GM06990 (cell line): Measurements from ENCODE around the gene METTL25.

Source experiments
- DNase-seq: peaks from one replicate; pipeline ENCODE4 v3.0.0-alpha.2; 2011; ENCODE audit not compliant: insufficient read length; ENCODE audit errors: extremely low read depth
- H3K27me3 ChIP-seq: replicated peaks from 2 replicates; pipeline ENCODE4 v1.6.0; 2011; ENCODE audit warnings: low read length; ENCODE audit not compliant: control insufficient read depth, insufficient read depth
- H3K36me3 ChIP-seq: 2 replicates; pipeline ENCODE4 v1.5.1; 2011; ENCODE audit warnings: low read length; ENCODE audit not compliant: control insufficient read depth, insufficient read depth
- H3K4me3 ChIP-seq: replicated peaks from 2 replicates; pipeline ENCODE4 v1.5.1; 2011; ENCODE audit warnings: low read depth, mild to moderate bottlenecking, control low read depth, low read length
- CTCF ChIP-seq: IDR thresholded peaks from 2 replicates; pipeline ENCODE4 v1.5.1; 2011; ENCODE audit warnings: low read length, control low read depth, mild to moderate bottlenecking, inconsistent platforms; ENCODE audit not compliant: insufficient read depth, poor library complexity, severe bottlenecking

The METTL25 gene

GRCh38 chr12:82407481-82407880 is 49.2 kb downstream of the METTL25 start:
- TF ChIP-seq CTCF, result no peak
- H3K4me3 ChIP-seq, result no peak overlapping the region
- DNase-seq, result no peak
- H3K27me3 ChIP-seq, result no peaks in the 10 kb centered on the region
- no peaks in the 10 kb centered on the region for H3K36me3 ChIP-seq

GRCh38 chr12:82408844-82409243 is 50.5 kb downstream of the METTL25 start:
- H3K36me3 ChIP-seq, result no peaks in the 10 kb centered on the region
- no peak for TF ChIP-seq CTCF
- no peaks in the 10 kb centered on the region for H3K27me3 ChIP-seq
- DNase-seq, result no peak
- no peak overlapping the region for H3K4me3 ChIP-seq

GRCh38 chr12:82411546-82412230 is 53.4 kb downstream of the METTL25 start:
- TF ChIP-seq CTCF, result no peak
- no peaks in the 10 kb centered on the region for H3K27me3 ChIP-seq
- DNase-seq, result no peak
- H3K36me3 ChIP-seq, result no peaks in the 10 kb centered on the region
- no peak overlapping the region for H3K4me3 ChIP-seq

GRCh38 chr12:82412246-82412645 is 53.9 kb downstream of the METTL25 start:
- Histone ChIP-seq H3K4me3 (no peak overlapping the region), H3K27me3 (no peaks in the 10 kb centered on the region), H3K36me3 (no peaks in the 10 kb centered on the region)
- no peak for TF ChIP-seq CTCF
- no peak for DNase-seq

GRCh38 chr12:82414044-82414443 is 55.7 kb downstream of the METTL25 start:
- DNase-seq, result no peak
- no peak overlapping the region for H3K4me3 ChIP-seq
- H3K36me3 ChIP-seq, result no peaks in the 10 kb centered on the region
- no peaks in the 10 kb centered on the region for H3K27me3 ChIP-seq
- no peak for TF ChIP-seq CTCF

GRCh38 chr12:82414926-82415325 is 56.6 kb downstream of the METTL25 start:
- H3K27me3 ChIP-seq, result no peaks in the 10 kb centered on the region
- no peak for DNase-seq
- no peak for TF ChIP-seq CTCF
- H3K36me3 ChIP-seq, result no peaks in the 10 kb centered on the region
- no peak overlapping the region for H3K4me3 ChIP-seq
